Immature natural killer cell (primary cell): ENCODE measurements around the gene MAP1B. TPM values are rescaled to one million over a fixed set of nuclear protein-coding genes. Genes with fewer than 3 reads are reported as not detected.

Experiments used
- DNase-seq, 3 donors: peaks; one replicate each; pipeline ENCODE4 v3.0.0; 2022; ENCODE audit warnings: mixed read lengths in 1 of 3
- H3K27ac Mint-ChIP-seq, 6 donors: one replicate each; pipeline ENCODE4 v1.8.0; 2020; ENCODE audit warnings: mixed read lengths in 6 of 6, mild to moderate bottlenecking in 5 of 6, inconsistent platforms in 4 of 6, moderate library complexity in 3 of 6
- H3K27me3 Mint-ChIP-seq, 3 donors: one replicate each; pipeline ENCODE4 v1.8.0; 2020 to 2021; ENCODE audit warnings: low read depth in 3 of 3, mild to moderate bottlenecking in 3 of 3, mixed read lengths in 3 of 3, moderate library complexity in 3 of 3, inconsistent platforms in 1 of 3
- H3K36me3 Mint-ChIP-seq, 3 donors: one replicate each; pipeline ENCODE4 v1.8.0; 2020; ENCODE audit warnings: mixed read lengths in 3 of 3, inconsistent platforms in 2 of 3, mild to moderate bottlenecking in 2 of 3
- H3K4me1 Mint-ChIP-seq, 2 donors: one replicate each; pipeline ENCODE4 v1.8.0; 2020; ENCODE audit warnings: inconsistent platforms in 2 of 2, mild to moderate bottlenecking in 2 of 2, mixed read lengths in 2 of 2, moderate library complexity in 1 of 2
- H3K4me3 Mint-ChIP-seq, 5 donors: one replicate each; pipeline ENCODE4 v1.8.0; 2020; ENCODE audit warnings: mild to moderate bottlenecking in 5 of 5, mixed read lengths in 5 of 5, inconsistent platforms in 3 of 5, moderate library complexity in 3 of 5
- H3K9me3 Mint-ChIP-seq, 6 donors: one replicate each; pipeline ENCODE4 v1.8.0; 2020; ENCODE audit warnings: mild to moderate bottlenecking in 6 of 6, mixed read lengths in 6 of 6, inconsistent platforms in 4 of 6, moderate library complexity in 3 of 6
- polyA plus RNA-seq, 3 donors: library from polyadenylated mRNA; unstranded; fragments of 300-500 nt; fragmentation: Illumina TruSeq; gene quantifications; one replicate each; pipeline ENCODE4 v1.2.3, GENCODE V29; 2021

Gene MAP1B
- polyA plus RNA-seq, 3 donors from 2014 or later: 0.02 to 0.30 (median 0.15) TPM

- Mint-ChIP-seq H3K27ac (no peak overlapping the region), H3K4me3 (no peak overlapping the region)
Measured at GRCh38 chr5:72149742-72150141, 42.5 kb downstream of the MAP1B start.

GRCh38 chr5:72151169-72151568 is 43.9 kb downstream of the MAP1B start:
- Mint-ChIP-seq H3K4me1 (no peaks in the 10 kb centered on the region), H3K4me3 (no peak overlapping the region), H3K27me3 (peaks cover 5 to 7% (median 6%) of the 10 kb centered on the region in 3 donors), H3K9me3 (no peaks in the 10 kb centered on the region), H3K27ac (no peak overlapping the region), H3K36me3 (no peaks in the 10 kb centered on the region)
- no peak for DNase-seq

More at GRCh38 chr5:72149742-72150141, 42.5 kb downstream of the MAP1B start:
- Mint-ChIP-seq H3K27me3 (peaks cover 3 to 6% (median 3%) of the 10 kb centered on the region in 3 donors), H3K9me3 (no peaks in the 10 kb centered on the region), H3K4me1 (no peaks in the 10 kb centered on the region), H3K36me3 (no peaks in the 10 kb centered on the region)
- no peak for DNase-seq

GRCh38 chr5:72151646-72152045 is 44.4 kb downstream of the MAP1B start:
- H3K9me3 Mint-ChIP-seq: no peaks in the 10 kb centered on the region
- H3K4me1 Mint-ChIP-seq: no peaks in the 10 kb centered on the region
- DNase-seq: no peak
- H3K27ac Mint-ChIP-seq: no peak overlapping the region
- H3K36me3 Mint-ChIP-seq: no peaks in the 10 kb centered on the region
- H3K27me3 Mint-ChIP-seq: peaks cover 5 to 7% (median 6%) of the 10 kb centered on the region in 3 donors
- H3K4me3 Mint-ChIP-seq: no peak overlapping the region

GRCh38 chr5:72152545-72152944 is 45.3 kb downstream of the MAP1B start:
- Mint-ChIP-seq H3K4me1 (no peaks in the 10 kb centered on the region), H3K27ac (no peak overlapping the region), H3K36me3 (no peaks in the 10 kb centered on the region), H3K4me3 (no peak overlapping the region), H3K27me3 (peaks cover 5 to 7% (median 6%) of the 10 kb centered on the region in 3 donors), H3K9me3 (no peaks in the 10 kb centered on the region)
- no peak for DNase-seq

DNA sequence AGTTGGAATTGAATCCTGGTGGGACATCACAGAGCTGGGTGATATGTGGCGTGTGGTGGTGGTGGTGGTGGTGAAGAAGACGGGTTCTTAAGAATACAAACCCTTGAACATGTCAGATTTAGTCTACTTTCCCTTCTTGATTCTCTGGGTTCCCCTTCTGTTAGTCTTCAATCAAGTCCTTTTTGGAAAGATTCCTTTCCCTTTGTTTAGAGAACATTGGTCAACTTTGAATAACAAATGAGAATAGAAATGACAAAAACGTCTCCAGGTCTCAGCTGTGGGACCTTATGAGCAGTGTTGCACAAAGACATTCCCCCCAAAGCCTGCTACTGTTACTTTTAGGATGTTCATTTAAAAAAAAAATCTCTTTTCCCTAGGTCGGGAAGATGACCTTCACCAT is 46.3 kb downstream of the MAP1B start:
- Mint-ChIP-seq H3K36me3 (no peaks in the 10 kb centered on the region), H3K9me3 (no peaks in the 10 kb centered on the region), H3K4me3 (no peak overlapping the region), H3K27ac (no peak overlapping the region), H3K4me1 (no peaks in the 10 kb centered on the region), H3K27me3 (peaks cover 5 to 7% (median 6%) of the 10 kb centered on the region in 3 donors)
- DNase-seq: no peak

DNA sequence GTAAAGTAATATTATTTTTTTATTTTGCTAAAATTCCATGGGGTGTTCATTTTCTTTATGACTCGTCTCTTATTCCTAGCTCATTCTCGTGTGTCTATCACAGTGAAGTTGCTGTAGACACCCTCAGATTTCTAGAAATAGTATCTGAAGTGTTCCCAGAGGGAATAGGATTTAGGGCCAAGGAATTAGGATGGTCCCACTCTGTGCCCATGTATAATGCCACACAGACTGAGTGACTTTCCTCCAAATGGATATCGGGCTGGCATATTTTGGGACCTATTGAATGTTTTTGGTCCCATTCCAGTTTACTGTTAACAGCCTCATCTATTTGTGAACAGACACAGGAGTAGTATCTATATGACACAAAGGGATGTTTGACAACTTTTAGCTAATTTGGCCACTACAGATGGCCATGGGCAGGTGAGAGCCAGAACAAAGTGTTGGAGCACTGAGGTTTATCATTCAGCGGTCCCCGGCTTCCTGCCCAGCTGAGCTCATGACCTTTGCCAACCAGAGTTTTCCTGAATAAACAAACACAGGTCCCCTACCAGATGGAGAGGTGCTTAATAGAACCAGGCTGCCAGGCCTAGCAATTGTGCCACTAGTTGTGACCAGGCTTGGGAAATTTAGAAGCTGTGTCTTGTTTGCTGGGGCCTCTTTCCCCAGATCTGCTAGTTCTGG is 46.9 kb downstream of the MAP1B start:
- H3K9me3 Mint-ChIP-seq: no peaks in the 10 kb centered on the region

DNA sequence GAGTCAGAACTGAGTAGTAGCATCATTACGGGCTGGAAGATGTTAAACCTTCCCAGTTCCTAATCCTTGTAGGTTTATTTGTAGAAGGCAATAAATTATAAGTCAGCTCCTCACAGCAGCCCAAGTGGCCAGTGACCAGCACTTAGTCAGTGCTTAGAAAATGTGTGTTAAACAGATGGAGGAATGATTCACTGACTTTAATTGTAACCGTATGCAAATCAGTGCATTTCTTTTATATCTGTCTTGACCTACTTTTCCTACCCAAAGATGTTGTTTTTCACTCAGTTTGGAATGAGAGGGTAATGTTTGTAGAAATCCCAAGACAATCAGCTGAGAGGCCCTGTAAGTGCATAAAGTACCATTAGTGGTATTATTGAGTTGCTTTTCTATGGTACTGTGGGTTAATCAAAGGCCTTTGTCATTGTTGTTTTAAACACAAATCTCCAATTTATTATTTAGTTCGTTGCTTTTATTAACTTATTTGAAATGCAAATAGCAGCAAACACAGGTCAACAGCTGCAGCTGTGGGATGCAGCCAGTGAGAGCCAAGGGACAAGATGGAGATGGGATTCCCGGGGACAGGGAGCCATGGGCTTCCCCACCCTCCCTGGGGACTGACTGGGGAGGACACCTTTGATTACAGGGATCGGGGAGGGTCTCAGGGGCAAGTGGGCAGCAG is 49.8 kb downstream of the MAP1B start:
- DNase-seq: no peak
- Mint-ChIP-seq H3K4me3 (no peak overlapping the region), H3K36me3 (no peaks in the 10 kb centered on the region), H3K4me1 (no peaks in the 10 kb centered on the region), H3K9me3 (no peaks in the 10 kb centered on the region), H3K27me3 (peaks cover 2 to 5% (median 3%) of the 10 kb centered on the region in 3 donors), H3K27ac (no peak overlapping the region)

More for the DNA sequence above, 46.9 kb downstream of the MAP1B start:
- H3K36me3 Mint-ChIP-seq: no peaks in the 10 kb centered on the region
- no peak overlapping the region for H3K4me3 Mint-ChIP-seq
- peaks cover 3 to 7% (median 6%) of the 10 kb centered on the region in 3 donors for H3K27me3 Mint-ChIP-seq
- DNase-seq: no peak
- no peaks in the 10 kb centered on the region for H3K4me1 Mint-ChIP-seq
- H3K27ac Mint-ChIP-seq: no peak overlapping the region

GRCh38 chr5:72157625-72157962 is 50.3 kb downstream of the MAP1B start:
- H3K9me3 Mint-ChIP-seq: no peaks in the 10 kb centered on the region
- no peaks in the 10 kb centered on the region for H3K36me3 Mint-ChIP-seq
- peaks cover 2 to 5% (median 3%) of the 10 kb centered on the region in 3 donors for H3K27me3 Mint-ChIP-seq
- no peak for DNase-seq
- H3K4me3 Mint-ChIP-seq: no peak overlapping the region
- no peak overlapping the region for H3K27ac Mint-ChIP-seq
- no peaks in the 10 kb centered on the region for H3K4me1 Mint-ChIP-seq

DNA sequence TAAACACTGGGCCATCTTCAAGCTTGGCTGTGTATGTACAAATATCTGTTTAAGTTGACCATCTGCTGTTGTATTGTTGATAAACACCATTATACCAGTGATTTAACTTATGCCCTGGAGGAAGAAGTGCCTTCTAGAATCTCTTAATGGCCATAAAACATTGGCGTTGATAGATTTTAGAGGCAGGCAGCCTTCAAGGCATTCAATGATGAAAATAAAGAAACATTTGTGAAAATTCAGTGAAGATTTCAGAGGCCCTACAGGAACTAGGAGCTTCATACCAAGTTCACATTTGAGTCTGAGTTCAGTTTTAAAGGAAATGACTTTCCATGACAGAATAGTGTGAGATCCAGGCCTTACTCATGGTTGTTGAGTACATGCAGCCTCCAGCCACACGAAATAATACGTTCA is 52.2 kb downstream of the MAP1B start:
- Mint-ChIP-seq H3K4me3 (no peak overlapping the region), H3K4me1 (no peaks in the 10 kb centered on the region), H3K27me3 (peaks cover 2 to 6% (median 5%) of the 10 kb centered on the region in 3 donors), H3K36me3 (no peaks in the 10 kb centered on the region), H3K27ac (no peak overlapping the region), H3K9me3 (no peaks in the 10 kb centered on the region)
- no peak for DNase-seq

DNA sequence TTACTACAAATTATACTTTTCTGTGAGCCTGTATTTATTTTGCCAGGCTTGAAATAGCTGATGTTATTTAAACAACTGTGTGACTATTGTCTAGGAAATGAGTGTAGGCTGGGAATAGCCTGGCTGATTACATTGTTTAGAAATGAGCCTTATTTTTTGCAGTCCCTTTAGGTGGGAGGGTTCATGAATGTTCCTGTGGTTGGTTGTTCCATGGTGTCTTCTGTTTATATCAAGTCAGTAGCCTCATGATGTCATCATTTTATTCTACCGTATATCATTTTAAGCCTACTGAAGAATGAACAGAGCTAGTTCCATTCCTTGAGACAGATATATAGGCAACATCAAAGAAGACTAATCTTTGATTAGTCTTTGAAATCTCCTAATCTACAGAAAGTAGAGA is 53.1 kb downstream of the MAP1B start:
- Mint-ChIP-seq H3K4me3 (no peak overlapping the region), H3K9me3 (no peaks in the 10 kb centered on the region), H3K36me3 (no peaks in the 10 kb centered on the region), H3K27me3 (peaks cover 2 to 9% (median 3%) of the 10 kb centered on the region in 3 donors), H3K27ac (no peak overlapping the region), H3K4me1 (no peaks in the 10 kb centered on the region)
- no peak for DNase-seq

- no peaks in the 10 kb centered on the region for H3K9me3 Mint-ChIP-seq
- H3K4me3 Mint-ChIP-seq: no peak overlapping the region
- DNase-seq: no peak
- H3K4me1 Mint-ChIP-seq: no peaks in the 10 kb centered on the region
- H3K27me3 Mint-ChIP-seq: peaks cover 1 to 9% (median 2%) of the 10 kb centered on the region in 3 donors
- H3K27ac Mint-ChIP-seq: no peak overlapping the region
- H3K36me3 Mint-ChIP-seq: no peaks in the 10 kb centered on the region
Measured at GRCh38 chr5:72160959-72161358, 53.7 kb downstream of the MAP1B start.

DNA sequence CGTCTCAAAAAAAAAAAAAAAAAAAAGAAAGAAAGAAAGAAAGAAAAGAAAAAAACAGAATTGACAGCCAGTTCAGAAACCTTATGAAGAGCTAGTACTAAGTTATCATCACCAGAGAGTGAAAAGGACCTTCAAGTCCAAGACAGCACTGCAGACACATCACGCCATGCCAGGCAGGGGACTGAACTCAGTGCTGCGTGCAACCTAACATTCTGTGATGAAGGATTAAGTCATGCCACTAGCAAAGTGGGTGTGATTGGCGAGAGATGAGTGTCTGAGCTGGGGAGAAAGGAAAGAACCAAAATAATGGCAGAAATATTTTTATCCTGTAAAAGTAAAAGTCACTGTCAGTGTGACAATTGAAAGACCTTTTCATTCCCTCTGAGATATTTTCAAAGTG is 54.7 kb downstream of the MAP1B start:
- no peaks in the 10 kb centered on the region for H3K9me3 Mint-ChIP-seq
- no peaks in the 10 kb centered on the region for H3K36me3 Mint-ChIP-seq
- H3K27me3 Mint-ChIP-seq: peaks cover 0 to 14% (median 3%) of the 10 kb centered on the region in 3 donors
- no peak for DNase-seq
- no peaks in the 10 kb centered on the region for H3K4me1 Mint-ChIP-seq
- no peak overlapping the region for H3K4me3 Mint-ChIP-seq
- no peak overlapping the region for H3K27ac Mint-ChIP-seq

GRCh38 chr5:72163349-72163983 is 56.2 kb downstream of the MAP1B start:
- no peak for DNase-seq
- H3K9me3 Mint-ChIP-seq: no peaks in the 10 kb centered on the region
- peaks cover 0 to 17% (median 5%) of the 10 kb centered on the region in 3 donors for H3K27me3 Mint-ChIP-seq
- H3K4me3 Mint-ChIP-seq: no peak overlapping the region
- H3K27ac Mint-ChIP-seq: no peak overlapping the region
- H3K4me1 Mint-ChIP-seq: no peaks in the 10 kb centered on the region
- no peaks in the 10 kb centered on the region for H3K36me3 Mint-ChIP-seq
